Aortic smooth muscle cell (primary cell): ENCODE measurements around the gene RBM39. TPM values are rescaled to one million over a fixed set of nuclear protein-coding genes. Genes with fewer than 3 reads are reported as not detected.

ENCODE experiments used
- total RNA-seq: library from RNA; depleted of rRNA; stranded (reverse); fragments of >200 nt; gene quantifications from 2 replicates; pipeline ENCODE4 v1.2.3, GENCODE V29; 2014

RBM39 gene
- 324 and 369 TPM in 2 replicates for total RNA-seq

GRCh38 chr20:35741892-35742740 is at the start of gene RBM39:
Gene RBM39 (minus strand): TSS chr20:35742260. CDS start chr20:35740874, 1,386 bp downstream.

GRCh38 chr20:35771689-35772562 is 29.9 kb upstream of the RBM39 start, which contains the start of gene PHF20:
Gene PHF20 (plus strand): TSS chr20:35772015. CDS start chr20:35801523, 29,508 bp downstream.

GRCh38 chr20:35699127-35699956 is 42.7 kb downstream of the RBM39 start, which contains the start of the genes NFS1 and ROMO1:
Gene NFS1 (minus strand): TSS chr20:35699352. CDS start chr20:35699288, 64 bp downstream.
Gene ROMO1 (plus strand): TSS chr20:35699405. CDS start chr20:35699633, 228 bp downstream.

GRCh38 chr20:35664466-35665206 is 77.4 kb downstream of the RBM39 start, which contains the start of the genes CPNE1 and RBM12:
Gene CPNE1 (minus strand): TSS chr20:35664900. CDS start chr20:35632923, 31,977 bp downstream.
Gene RBM12 (minus strand): TSS chr20:35664900. CDS start chr20:35655322, 9,578 bp downstream.

Other genes starting within 250 kb of the RBM39 start
- gene C20orf173, start 212.6 kb downstream of the RBM39 start, total RNA-seq = not detected in 2 replicates
- 353 and 375 TPM in 2 replicates for gene ERGIC3, start 200.2 kb downstream of the RBM39 start, total RNA-seq
- 4.9 and 5.2 TPM in 2 replicates for gene SPAG4, start 126.4 kb downstream of the RBM39 start, total RNA-seq
- gene CPNE1, start 77.4 kb downstream of the RBM39 start, total RNA-seq = 129 and 146 TPM in 2 replicates
- 38.2 and 40.7 TPM in 2 replicates for gene RBM12, start 77.4 kb downstream of the RBM39 start, total RNA-seq
- gene NFS1, start 42.9 kb downstream of the RBM39 start, total RNA-seq = 20.3 and 29.0 TPM in 2 replicates
- gene ROMO1, start 42.9 kb downstream of the RBM39 start, total RNA-seq = 265 and 380 TPM in 2 replicates
- gene PHF20, start 29.8 kb upstream of the RBM39 start, total RNA-seq = 22.2 and 25.8 TPM in 2 replicates
- 44.1 and 46.1 TPM in 2 replicates for gene SCAND1, start 212.2 kb upstream of the RBM39 start, total RNA-seq
- 1.8 and 3.0 TPM in 2 replicates for gene CNBD2, start 226.3 kb upstream of the RBM39 start, total RNA-seq